GM12892 (cell line): Measurements from ENCODE around the gene INSR.

ENCODE experiments used
- POLR2A ChIP-seq: IDR thresholded peaks from 2 replicates; pipeline ENCODE4 v1.6.1; 2011; ENCODE audit warnings: low read depth, low read length, control low read depth
- TAF1 ChIP-seq: IDR thresholded peaks from 2 replicates; pipeline ENCODE4 v1.6.1; 2011; ENCODE audit warnings: low read depth, mild to moderate bottlenecking, control low read depth, low read length, borderline replicate concordance

- TF ChIP-seq TAF1: no peak
- TF ChIP-seq POLR2A: no peak
Measured at GRCh38 chr19:7254590-7254989, 39.6 kb downstream of the INSR start.
